H1 (cell line): ENCODE data around the gene SLX4IP. TPM values are rescaled to one million over a fixed set of nuclear protein-coding genes. Genes with fewer than 3 reads are reported as not detected.

Experiments used
- CTCF ChIA-PET: fragments of 300-600 bp; sonication (Branson Sonifier 250); formaldehyde crosslinking; loops from one replicate; lab custom pipeline; 2021; ENCODE audit not compliant: partially characterized antibody; lab: Charles Lee
- POLR2A ChIA-PET: fragments of 300-600 bp; sonication (Branson Sonifier 250); formaldehyde crosslinking; loops from one replicate; lab custom pipeline; 2021; ENCODE audit warnings: inconsistent platforms; ENCODE audit not compliant: partially characterized antibody; lab: Charles Lee
- DNase-seq, 2 experiments: peaks; one replicate each; pipeline versions ENCODE4 v3.0.0 to v3.0.0-alpha.2; 2010 to 2022; ENCODE audit warnings: low spot score in 2 of 2, low read depth in 1 of 2, mixed read lengths in 1 of 2
- FAIRE-seq: peaks from 2 replicates; lab custom pipeline; 2011; peaks lifted over from hg19 to GRCh38; lab: Jason Lieb, UNC
- H2AFZ ChIP-seq: 2 replicates; pipeline ENCODE4 v1.8.1; 2012; ENCODE audit warnings: low read length, inconsistent platforms
- H2AK5ac ChIP-seq: 2 replicates; pipeline ENCODE4 v1.6.1; 2013; ENCODE audit warnings: low read depth, low read length
- H2BK120ac ChIP-seq: replicated peaks from 2 replicates; pipeline ENCODE3; 2013; ENCODE audit warnings: low read depth, low read length, inconsistent platforms
- H2BK12ac ChIP-seq: 2 replicates; pipeline ENCODE4 v1.6.1; 2013; ENCODE audit warnings: low read depth, low read length
- H2BK15ac ChIP-seq: 2 replicates; pipeline ENCODE4 v1.6.1; 2013; ENCODE audit warnings: low read length
- H2BK20ac ChIP-seq: 2 replicates; pipeline ENCODE4 v1.6.1; 2013; ENCODE audit warnings: low read length
- H2BK5ac ChIP-seq: 2 replicates; pipeline ENCODE4 v1.6.1; 2013; ENCODE audit warnings: low read depth, low read length
- H3K14ac ChIP-seq: 2 replicates; pipeline ENCODE4 v1.6.1; 2013; ENCODE audit warnings: inconsistent platforms; ENCODE audit not compliant: insufficient read length
- H3K18ac ChIP-seq: 2 replicates; pipeline ENCODE4 v1.6.1; 2013; ENCODE audit warnings: low read length; ENCODE audit errors: extremely low read depth
- H3K23ac ChIP-seq: 2 replicates; pipeline ENCODE4 v1.6.1; 2013; ENCODE audit warnings: inconsistent platforms; ENCODE audit not compliant: insufficient read length
- H3K23me2 ChIP-seq: 2 replicates; pipeline ENCODE4 v1.6.1; 2013; ENCODE audit warnings: low read depth, low read length
- H3K27ac ChIP-seq: 2 replicates; pipeline ENCODE4 v1.6.1; 2011; ENCODE audit warnings: low read depth, low read length, inconsistent platforms
- H3K27me3 ChIP-seq, 4 experiments: replicated peaks in 1 of 4; 1 replicate in 1 of 4; 2 replicates in 3 of 4; pipeline versions ENCODE4 v1.6.1 to v1.8.1; 2011 to 2013; ENCODE audit warnings: low read length in 3 of 4, mild to moderate bottlenecking in 3 of 4, inconsistent platforms in 2 of 4, mixed read lengths in 2 of 4, moderate library complexity in 1 of 4; ENCODE audit not compliant: control insufficient read depth in 3 of 4, insufficient read depth in 3 of 4; ENCODE audit errors: extremely low read depth in 1 of 4
- H3K36me3 ChIP-seq, 4 experiments: 2 replicates each; pipeline versions ENCODE4 v1.6.1 to v1.8.1; 2011 to 2013; ENCODE audit warnings: mild to moderate bottlenecking in 4 of 4, low read length in 3 of 4, moderate library complexity in 2 of 4, control low read depth in 1 of 4, inconsistent platforms in 1 of 4; ENCODE audit not compliant: insufficient read depth in 4 of 4, control insufficient read depth in 2 of 4
- H3K4ac ChIP-seq: replicated peaks from 2 replicates; pipeline ENCODE3; 2013; ENCODE audit warnings: low read length, low read depth, mixed read lengths, inconsistent platforms; ENCODE audit not compliant: insufficient read length
- H3K4me1 ChIP-seq, 4 experiments: replicated peaks in 1 of 4; 1 replicate in 1 of 4; 2 replicates in 3 of 4; pipeline versions ENCODE4 v1.6.1 to v1.8.1; 2011 to 2013; ENCODE audit warnings: low read length in 3 of 4, inconsistent platforms in 2 of 4, mixed read lengths in 1 of 4; ENCODE audit not compliant: insufficient read depth in 4 of 4, control insufficient read depth in 3 of 4
- H3K4me2 ChIP-seq, 2 experiments: 2 replicates each; pipeline versions ENCODE4 v1.6.1 to v1.8.1; 2011 to 2013; ENCODE audit warnings: low read depth in 2 of 2, low read length in 2 of 2, control low read depth in 1 of 2, inconsistent platforms in 1 of 2, mild to moderate bottlenecking in 1 of 2; ENCODE audit not compliant: insufficient read depth in 1 of 2
- H3K4me3 ChIP-seq, 4 experiments: fragments of 200-600, 300-600 bp in 1 of 4; sonication (generic), shearing (Covaris generic), sonication (Bioruptor Twin) in 1 of 4; 2 replicates each; pipeline versions ENCODE4 v1.5.1 to v1.8.1; 2011 to 2016; ENCODE audit warnings: low read length in 4 of 4, low read depth in 3 of 4, control low read depth in 2 of 4, inconsistent platforms in 2 of 4, mild to moderate bottlenecking in 2 of 4, mixed read lengths in 1 of 4, moderate library complexity in 1 of 4; ENCODE audit not compliant: insufficient read depth in 2 of 4; ENCODE audit errors: extremely low read depth in 1 of 4
- H3K56ac ChIP-seq: replicated peaks from 2 replicates; pipeline ENCODE3; 2013; ENCODE audit warnings: low read depth, mild to moderate bottlenecking, mixed read lengths, low read length, inconsistent platforms; ENCODE audit not compliant: insufficient read length
- H3K79me1 ChIP-seq: 2 replicates; pipeline ENCODE4 v1.6.1; 2013; ENCODE audit warnings: low read depth, low read length, control low read depth
- H3K79me2 ChIP-seq, 2 experiments: 2 replicates each; pipeline versions ENCODE4 v1.6.1 to v1.8.1; 2012 to 2013; ENCODE audit warnings: low read length in 2 of 2, mild to moderate bottlenecking in 2 of 2, inconsistent platforms in 1 of 2; ENCODE audit not compliant: insufficient read depth in 2 of 2, control insufficient read depth in 1 of 2
- H3K9ac ChIP-seq, 4 experiments: replicated peaks in 1 of 4; 1 replicate in 1 of 4; 2 replicates in 3 of 4; pipeline versions ENCODE4 v1.6.1 to v1.8.1; 2011 to 2013; ENCODE audit warnings: low read depth in 3 of 4, low read length in 3 of 4, control low read depth in 2 of 4, mild to moderate bottlenecking in 2 of 4, moderate library complexity in 2 of 4, inconsistent platforms in 1 of 4; ENCODE audit errors: extremely low read depth in 1 of 4
- H3K9me3 ChIP-seq, 2 experiments: 2 replicates each; pipeline versions ENCODE4 v1.6.1 to v1.8.1; 2012 to 2013; ENCODE audit warnings: mild to moderate bottlenecking in 2 of 2, moderate library complexity in 2 of 2, control low read depth in 1 of 2, inconsistent platforms in 1 of 2, low read depth in 1 of 2, low read length in 1 of 2, mixed read lengths in 1 of 2; ENCODE audit not compliant: insufficient read depth in 2 of 2
- H4K20me1 ChIP-seq, 2 experiments: replicated peaks in 1 of 2; 2 replicates each; pipeline versions ENCODE3 to v1.8.1; 2011 to 2013; ENCODE audit warnings: inconsistent platforms in 2 of 2, low read length in 2 of 2, mild to moderate bottlenecking in 1 of 2; ENCODE audit not compliant: insufficient read depth in 2 of 2, control insufficient read depth in 1 of 2
- H4K5ac ChIP-seq: 2 replicates; pipeline ENCODE4 v1.6.1; 2013; ENCODE audit warnings: low read length, low read depth, mixed read lengths, inconsistent platforms; ENCODE audit not compliant: insufficient read length
- H4K8ac ChIP-seq: 2 replicates; pipeline ENCODE4 v1.8.0; 2013; ENCODE audit warnings: mild to moderate bottlenecking, moderate library complexity, low read length, inconsistent platforms; ENCODE audit not compliant: insufficient read depth; ENCODE audit errors: extremely low read depth
- H4K91ac ChIP-seq: replicated peaks from 2 replicates; pipeline ENCODE3; 2013; ENCODE audit warnings: low read length, mixed read lengths, inconsistent platforms; ENCODE audit not compliant: insufficient read length
- NRF1 ChIP-seq: IDR thresholded peaks from 2 replicates; pipeline ENCODE4 v1.6.1; 2011; ENCODE audit warnings: mild to moderate bottlenecking, low read depth, low read length, improper control_type of control experiment
- RXRA ChIP-seq: IDR thresholded peaks from 2 replicates; pipeline ENCODE4 v1.6.1; 2011; ENCODE audit warnings: low read depth, mild to moderate bottlenecking, low read length, moderate library complexity; ENCODE audit not compliant: insufficient read depth
- SAP30 ChIP-seq: fragments of 300-600 bp; sonication (generic); IDR thresholded peaks from 2 replicates; pipeline ENCODE4 v1.7.1; 2012; ENCODE audit warnings: low read length, moderate library complexity, mild to moderate bottlenecking, inconsistent platforms; ENCODE audit not compliant: insufficient read depth, insufficient replicate concordance
- SIN3A ChIP-seq, 2 experiments: IDR thresholded peaks in 1 of 2; conservative IDR thresholded peaks in 1 of 2; 2 replicates each; pipeline ENCODE4 v1.6.1; 2011 to 2012; ENCODE audit warnings: low read length in 2 of 2, improper control_type of control experiment in 1 of 2, low read depth in 1 of 2, mild to moderate bottlenecking in 1 of 2
- TEAD4 ChIP-seq: IDR thresholded peaks from 2 replicates; pipeline ENCODE4 v1.6.1; 2012; ENCODE audit warnings: low read depth, low read length, inconsistent platforms, mixed read lengths
- WGBS, 2 experiments: shearing (Covaris generic) in 1 of 2; methylation state at CpG; one replicate each; pipeline versions ENCODE4 v1.1.6 to v1.1.7; 2013 to 2015; ENCODE audit warnings: low lambda C conversion rate in 2 of 2, mixed read lengths in 2 of 2, inconsistent platforms in 1 of 2, low coverage in 1 of 2, missing lambda C conversion rate in 1 of 2; ENCODE audit not compliant: insufficient replicate concordance in 2 of 2, insufficient coverage in 1 of 2, insufficient read length in 1 of 2; ENCODE audit errors: extremely low coverage in 1 of 2, missing lambda C conversion rate in 1 of 2; 5-methylcytosine and 5-hydroxymethylcytosine counted together
- polyA plus RNA-seq, 7 experiments: library from polyadenylated mRNA; depleted of rRNA in 3 of 7; stranded (reverse) in 5 of 7; unstranded in 2 of 7; fragments of >200 nt in 5 of 7; fragments of 200-250 nt in 2 of 7; gene quantifications; 1 replicate in 5 of 7; 2 replicates in 1 of 7; 4 replicates in 1 of 7; pipeline versions ENCODE4 v1.2.1 to v1.2.3, GENCODE V29; 2011 to 2013; ENCODE audit warnings: missing spikeins in 2 of 7, mixed read lengths in 2 of 7
- total RNA-seq: library from RNA; stranded (reverse); fragmentation: NEBNext Ultra II Directional; extraction: Animal tissue kit (Norgen Biotek cat#: 25700); gene quantifications from 2 replicates; pipeline ENCODE4 v1.2.1, GENCODE V29; 2021

The SLX4IP gene
- total and polyA plus RNA-seq, 2 of the 8 experiments (the other 6 are each of a cell fraction or from before 2014, with no cell fraction given): 2.4 to 8.7 TPM

- H3K79me1 ChIP-seq: peaks cover 2% of the 10 kb centered on the region
- TF ChIP-seq TEAD4 (no peak), SIN3A (conservative IDR thresholded peaks at IDR 0.05 in 1 of 2, IDR thresholded peaks at IDR 0.05 in 1 of 2; ENCODE audit: low read depth in 1 of 2, low read length in 2 of 2) (no peak), RXRA (no peak), SAP30 (no peak), NRF1 (no peak)
Observed at GRCh38 chr20:10449270-10449669, 14.2 kb downstream of the SLX4IP start.

More at GRCh38 chr20:10449270-10449669, 14.2 kb downstream of the SLX4IP start:
- Histone ChIP-seq H2BK20ac (0 out of 2 replicates have a peak overlapping the region, but pooled peaks have one; percentile 23), H3K9ac (no peak overlapping the region), H4K5ac (no peak overlapping the region), H3K4ac (no peak overlapping the region), H4K20me1 (peaks cover 0 to 3% of the 10 kb centered on the region in 2 experiments), H3K36me3 (no peaks in the 10 kb centered on the region), H2BK5ac (no peak overlapping the region), H3K23ac (no peak overlapping the region), H3K4me1 (peaks cover 0 to 5% (median 2%) of the 10 kb centered on the region in 4 experiments; a peak in 2 of 7 replicates), H3K27me3 (no peaks in the 10 kb centered on the region), H3K56ac (no peak overlapping the region), H3K23me2 (no peaks in the 10 kb centered on the region), H2BK15ac (peak overlapping the region; percentile 73; the same call in 1 of the 2 replicates), H4K91ac (no peak overlapping the region), H2AK5ac (peak overlapping the region; percentile 54; the same call in 1 of the 2 replicates), H4K8ac (no peak overlapping the region), H3K79me2 (peaks cover 0 to 27% of the 10 kb centered on the region in 2 experiments; a peak in 3 of 4 replicates), H3K27ac (no peak overlapping the region), H2AFZ (no peak overlapping the region), H3K4me3 (no peak overlapping the region), H2BK12ac (peak overlapping the region; percentile 69; the same call in 1 of the 2 replicates), H2BK120ac (no peak overlapping the region), H3K9me3 (no peaks in the 10 kb centered on the region), H3K18ac (no peak overlapping the region), H3K4me2 (no peak overlapping the region), H3K14ac (no peak overlapping the region)
- POLR2A ChIA-PET: interaction anchor here (1.1 kb wide), 1 partner anchor 14 kb away, joined by 3 read pairs; the partner anchor contains the start of gene SLX4IP
- FAIRE-seq (no peak), DNase-seq (no peak)
- CTCF ChIA-PET: interaction anchor here (0.8 to 1.2 kb wide), 2 partner anchors 13 to 16 kb away, joined by 3 to 4 read pairs; no protein-coding TSS in a partner anchor
- WGBS, 2 experiments: 86% methylated on average over 2 of the region's 2 CpGs; no CpG with 5 or more reads in 1 of the 2 experiments
